ENCODE data around the gene CLBA1.

GRCh38 chr14:104973385-104974145 lies 12.0 kb upstream of the CLBA1 start:
- TF ChIP-seq CTCF (conservative IDR thresholded peaks at IDR 0.05), result no peak
- no peak for TF ChIP-seq ZFX (IDR thresholded peaks at IDR 0.05)

Measured in C4-2B (cell line).